HEK293 (cell line): ENCODE results near the gene MEAF6.

Experiments
- AEBP2 ChIP-seq: fragments of 450-650 bp; formaldehyde crosslinking; IDR thresholded peaks from 2 replicates; pipeline ENCODE4 v1.5.1; 2016; ENCODE audit warnings: missing biosample characterization, missing genetic modification characterization, borderline replicate concordance
- EGR2 ChIP-seq: fragments of 450-650 bp; formaldehyde crosslinking; IDR thresholded peaks from 2 replicates; pipeline ENCODE4 v1.5.1; 2016; ENCODE audit warnings: low read depth, missing biosample characterization, missing genetic modification characterization
- GLI2 ChIP-seq: fragments of 450-650 bp; formaldehyde crosslinking; IDR thresholded peaks from 2 replicates; pipeline ENCODE4; 2017; ENCODE audit warnings: missing biosample characterization, missing genetic modification characterization, low read depth, borderline replicate concordance
- GLIS1 ChIP-seq: fragments of 450-650 bp; formaldehyde crosslinking; IDR thresholded peaks from 2 replicates; pipeline ENCODE4 v1.5.1; 2016; ENCODE audit warnings: missing biosample characterization, missing genetic modification characterization
- GLIS2 ChIP-seq: fragments of 450-650 bp; formaldehyde crosslinking; IDR thresholded peaks from 2 replicates; pipeline ENCODE4 v1.5.1; 2016; ENCODE audit warnings: missing biosample characterization, missing genetic modification characterization
- KLF1 ChIP-seq: fragments of 450-650 bp; formaldehyde crosslinking; IDR thresholded peaks from 2 replicates; pipeline ENCODE4 v1.5.1; 2016; ENCODE audit warnings: missing biosample characterization, missing genetic modification characterization
- KLF8 ChIP-seq: fragments of 450-650 bp; formaldehyde crosslinking; IDR thresholded peaks from 2 replicates; pipeline ENCODE4 v1.5.1; 2016; ENCODE audit warnings: missing biosample characterization, missing genetic modification characterization
- PRDM1 ChIP-seq: fragments of 450-650 bp; formaldehyde crosslinking; IDR thresholded peaks from 2 replicates; pipeline ENCODE4; 2016; ENCODE audit warnings: missing biosample characterization, missing genetic modification characterization
- SP3 ChIP-seq: fragments of 450-650 bp; formaldehyde crosslinking; IDR thresholded peaks from 2 replicates; pipeline ENCODE4 v1.5.1; 2016; ENCODE audit warnings: missing biosample characterization, missing genetic modification characterization
- ZBTB11 ChIP-seq: fragments of 450-650 bp; formaldehyde crosslinking; conservative IDR thresholded peaks from 2 replicates; pipeline ENCODE4 v1.5.1; 2016; ENCODE audit warnings: low read depth, missing biosample characterization, missing genetic modification characterization
- ZFHX2 ChIP-seq: fragments of 450-650 bp; formaldehyde crosslinking; conservative IDR thresholded peaks from 2 replicates; pipeline ENCODE4 v1.5.1; 2016; ENCODE audit warnings: missing biosample characterization, missing genetic modification characterization
- ZFP37 ChIP-seq: fragments of 450-650 bp; formaldehyde crosslinking; IDR thresholded peaks from 2 replicates; pipeline ENCODE4 v1.5.1; 2016; ENCODE audit warnings: missing biosample characterization, missing genetic modification characterization
- ZFP41 ChIP-seq: fragments of 450-650 bp; formaldehyde crosslinking; IDR thresholded peaks from 2 replicates; pipeline ENCODE4 v1.5.1; 2016; ENCODE audit warnings: missing biosample characterization, missing genetic modification characterization, borderline replicate concordance
- ZNF121 ChIP-seq: fragments of 450-650 bp; formaldehyde crosslinking; IDR thresholded peaks from 2 replicates; pipeline ENCODE4 v1.5.1; 2016; ENCODE audit warnings: missing biosample characterization, missing genetic modification characterization
- ZNF146 ChIP-seq: fragments of 450-650 bp; formaldehyde crosslinking; IDR thresholded peaks from 2 replicates; pipeline ENCODE4 v1.5.1; 2016; ENCODE audit warnings: missing biosample characterization, missing genetic modification characterization
- ZNF174 ChIP-seq: fragments of 450-650 bp; formaldehyde crosslinking; IDR thresholded peaks from 2 replicates; pipeline ENCODE4 v1.5.0; 2017; ENCODE audit warnings: missing biosample characterization, mild to moderate bottlenecking, missing genetic modification characterization
- ZNF2 ChIP-seq: fragments of 450-650 bp; formaldehyde crosslinking; IDR thresholded peaks from 2 replicates; pipeline ENCODE4 v1.5.1; 2016; ENCODE audit warnings: missing biosample characterization, missing genetic modification characterization
- ZNF248 ChIP-seq: fragments of 450-650 bp; formaldehyde crosslinking; IDR thresholded peaks from 2 replicates; pipeline ENCODE4 v1.5.1; 2017; ENCODE audit warnings: missing biosample characterization, missing genetic modification characterization
- ZNF324 ChIP-seq: fragments of 450-650 bp; formaldehyde crosslinking; IDR thresholded peaks from 2 replicates; pipeline ENCODE4 v1.5.1; 2016; ENCODE audit warnings: missing biosample characterization, missing genetic modification characterization
- ZNF335 ChIP-seq: fragments of 450-650 bp; formaldehyde crosslinking; conservative IDR thresholded peaks from 2 replicates; pipeline ENCODE4 v1.5.1; 2016; ENCODE audit warnings: missing biosample characterization, missing genetic modification characterization
- ZNF341 ChIP-seq: fragments of 450-650 bp; formaldehyde crosslinking; IDR thresholded peaks from 2 replicates; pipeline ENCODE4; 2016; ENCODE audit warnings: low read depth, missing biosample characterization, missing genetic modification characterization
- ZNF398 ChIP-seq: fragments of 450-650 bp; formaldehyde crosslinking; IDR thresholded peaks from 2 replicates; pipeline ENCODE4 v1.5.1; 2017; ENCODE audit warnings: missing biosample characterization, missing genetic modification characterization
- ZNF561 ChIP-seq: fragments of 450-650 bp; IDR thresholded peaks from 2 replicates; pipeline ENCODE4 v1.5.1; 2018; ENCODE audit warnings: missing biosample characterization, missing genetic modification characterization, borderline replicate concordance
- ZNF610 ChIP-seq: fragments of 450-650 bp; formaldehyde crosslinking; IDR thresholded peaks from 2 replicates; pipeline ENCODE4 v1.5.1; 2016; ENCODE audit warnings: missing biosample characterization, missing genetic modification characterization, borderline replicate concordance
- ZNF707 ChIP-seq: fragments of 450-650 bp; formaldehyde crosslinking; IDR thresholded peaks from 2 replicates; pipeline ENCODE4 v1.5.1; 2016; ENCODE audit warnings: missing biosample characterization, missing genetic modification characterization
- ZXDB ChIP-seq: fragments of 450-650 bp; formaldehyde crosslinking; IDR thresholded peaks from 2 replicates; pipeline ENCODE4 v1.5.1; 2016; ENCODE audit warnings: missing biosample characterization, missing genetic modification characterization

MEAF6 gene

DNA sequence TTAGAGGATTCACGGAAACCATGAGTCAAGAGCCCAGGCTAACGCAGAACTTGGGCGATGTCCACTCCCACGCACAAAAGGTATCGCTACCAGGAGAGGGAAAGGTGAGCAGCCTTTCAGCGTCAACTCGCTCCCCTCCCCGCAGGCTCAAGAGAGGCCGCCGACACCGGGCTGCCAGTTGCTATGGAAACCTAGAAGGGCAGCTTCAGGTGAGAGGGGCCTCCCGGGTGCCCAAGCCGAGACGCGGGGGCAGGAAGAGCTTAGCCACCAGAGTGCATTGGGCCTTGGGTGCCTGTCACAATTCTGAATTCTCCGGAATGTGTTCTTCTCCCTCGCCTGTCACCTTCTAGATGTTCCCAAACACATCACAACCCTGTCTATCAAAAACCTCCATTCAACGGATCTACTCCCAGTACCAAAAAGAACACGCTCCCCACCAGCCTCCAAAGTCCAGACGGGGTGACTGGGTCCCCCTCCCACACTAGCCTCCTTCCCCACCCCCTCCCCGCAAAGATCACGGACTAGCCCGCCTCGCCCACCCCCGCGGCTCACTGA, 694 bp downstream of the MEAF6 start (continued):
- peak; percentile 64; the same call in 1 of the 2 replicates for TF ChIP-seq ZNF561 (tag by site-specific recombination)
- no peak for TF ChIP-seq ZFP41 (tag by site-specific recombination)
- no peak for TF ChIP-seq ZBTB11
- peak; percentile 62; the same call in 1 of the 2 replicates for TF ChIP-seq GLIS2 (tag by site-specific recombination)
- TF ChIP-seq ZXDB (tag by site-specific recombination) = peak; percentile 39; the same call in 1 of the 2 replicates
- no peak for TF ChIP-seq ZNF121 (tag by site-specific recombination)
- TF ChIP-seq AEBP2 = no peak
- no peak for TF ChIP-seq KLF1 (tag by site-specific recombination)
- no peak for TF ChIP-seq ZNF248 (tag by site-specific recombination)
- peak; percentile 70 for TF ChIP-seq GLIS1 (tag by site-specific recombination)
- TF ChIP-seq ZNF341 = peak; percentile 27; the same call in 1 of the 2 replicates
- TF ChIP-seq ZNF398 (tag by site-specific recombination) = 0 out of 2 replicates have a peak, but pooled peaks have one; percentile 24
- TF ChIP-seq KLF8 (tag by site-specific recombination) = no peak
- TF ChIP-seq ZNF2 = no peak
- TF ChIP-seq ZNF174 (tag by site-specific recombination) = no peak
- peak; percentile 36 for TF ChIP-seq EGR2 (tag by site-specific recombination)
- TF ChIP-seq ZNF146 (tag by site-specific recombination) = no peak
- peak; percentile 98 for TF ChIP-seq ZNF335 (tag by site-specific recombination)
- 0 out of 2 replicates have a peak, but pooled peaks have one; percentile 13 for TF ChIP-seq PRDM1 (tag by site-specific recombination)
- peak; percentile 30; the same call in 1 of the 2 replicates for TF ChIP-seq SP3
- TF ChIP-seq ZFP37 (tag by site-specific recombination) = no peak
- no peak for TF ChIP-seq ZNF324 (tag by site-specific recombination)
- no peak for TF ChIP-seq GLI2 (tag by site-specific recombination)
- no peak for TF ChIP-seq ZNF707 (tag by site-specific recombination)
- TF ChIP-seq ZFHX2 (tag by site-specific recombination) = peak; percentile 52
- no peak for TF ChIP-seq ZNF610 (tag by site-specific recombination)
